Suprapubic skin (tissue), 4 donors: ENCODE results near the gene HDAC5. TPM values are rescaled to one million over a fixed set of nuclear protein-coding genes. Genes with fewer than 3 reads are reported as not detected.
"Not testable (repeated sequence)": the region's sequence is repeated elsewhere in the genome, so short reads cannot be mapped to it uniquely, and the experiment has no call there.

Source experiments
- DNase-seq, 2 donors: peaks; one replicate each; pipeline ENCODE4 v3.0.0-alpha.2; 2019; ENCODE audit warnings: low spot score in 2 of 2
- H3K27ac ChIP-seq: fragments of 200-600 bp; sonication (generic); one replicate; pipeline ENCODE4 v1.5.1; 2019
- H3K27me3 ChIP-seq: fragments of 200-600 bp; sonication (generic); one replicate; pipeline ENCODE4 v1.5.1; 2019
- H3K36me3 ChIP-seq: fragments of 200-600 bp; sonication (generic); one replicate; pipeline ENCODE4 v1.5.1; 2019
- H3K4me1 ChIP-seq: fragments of 200-600 bp; sonication (generic); one replicate; pipeline ENCODE4 v1.5.1; 2019
- H3K4me3 ChIP-seq: fragments of 200-600 bp; sonication (generic); one replicate; pipeline ENCODE4 v1.5.1; 2019; ENCODE audit warnings: mild to moderate bottlenecking
- H3K9me3 ChIP-seq: fragments of 200-600 bp; sonication (generic); one replicate; pipeline ENCODE4 v1.5.1; 2019
- CTCF ChIP-seq, 2 donors: fragments of 200-600 bp in 1 of 2; fragments of 450-650 bp in 1 of 2; sonication (generic) in 1 of 2; IDR thresholded peaks; one replicate each; pipeline ENCODE4 v1.5.1; 2016 to 2019; ENCODE audit warnings: antibody characterized with exemption in 2 of 2, mild to moderate bottlenecking in 1 of 2, moderate library complexity in 1 of 2
- EP300 ChIP-seq: sonication (generic); formaldehyde crosslinking; IDR thresholded peaks from one replicate; pipeline ENCODE4 v1.6.1; 2017; ENCODE audit warnings: antibody characterized with exemption
- POLR2A ChIP-seq, 2 donors: fragments of 450-650 bp; IDR thresholded peaks; one replicate each; pipeline ENCODE4 v1.6.1; 2017; ENCODE audit warnings: antibody characterized with exemption in 2 of 2, mild to moderate bottlenecking in 2 of 2, moderate library complexity in 2 of 2
- POLR2AphosphoS5 ChIP-seq, 3 donors: sonication (generic); formaldehyde crosslinking; IDR thresholded peaks; one replicate each; pipeline ENCODE4 v1.6.1; 2017; ENCODE audit warnings: antibody characterized with exemption in 3 of 3
- WGBS: methylation state at CpG from one replicate; pipeline ENCODE4 v1.1.5; 2018; 5-methylcytosine and 5-hydroxymethylcytosine counted together
- total RNA-seq, 4 donors: library from RNA; depleted of rRNA; stranded (reverse); fragments of >200 nt; gene quantifications; one replicate each; pipeline ENCODE4 v1.1.0, GENCODE V29; 2016

HDAC5 gene
- total RNA-seq, 4 donors from 2014 or later = 135 to 197 (median 168) TPM

GRCh38 chr17:44102849-44103622 lies 20.4 kb downstream of the HDAC5 start:
- 66% methylated on average over 16 of the region's 16 CpGs for WGBS
- no peaks in the 10 kb centered on the region for H3K9me3 ChIP-seq
- peaks cover 80% of the 10 kb centered on the region for H3K4me1 ChIP-seq
- no peaks in the 10 kb centered on the region for H3K27me3 ChIP-seq
- H3K27ac ChIP-seq = peak overlapping the region; percentile 66
- no peak for DNase-seq
- TF ChIP-seq POLR2A (IDR thresholded peaks at IDR 0.05) (no peak), POLR2AphosphoS5 (IDR thresholded peaks at IDR 0.05) (peak in 2 of 3 donors; percentile 45 to 56)
- no peaks in the 10 kb centered on the region for H3K36me3 ChIP-seq
- no peak overlapping the region for H3K4me3 ChIP-seq

GRCh38 chr17:44101858-44102257 lies 21.6 kb downstream of the HDAC5 start:
- H3K36me3 ChIP-seq, DNase-seq, H3K4me3 ChIP-seq, H3K27ac ChIP-seq, H3K9me3 ChIP-seq, H3K27me3 ChIP-seq: not testable (repeated sequence)
- H3K4me1 ChIP-seq = peaks cover 80% of the 10 kb centered on the region
- WGBS = 86% methylated on average over 5 of the region's 6 CpGs

GRCh38 chr17:44097110-44097958 lies 26.1 kb downstream of the HDAC5 start:
- no peak overlapping the region for H3K4me3 ChIP-seq
- H3K27ac ChIP-seq = peak overlapping the region; percentile 76
- H3K4me1 ChIP-seq = peaks cover 55% of the 10 kb centered on the region
- TF ChIP-seq CTCF (IDR thresholded peaks at IDR 0.05) = no peak
- TF ChIP-seq POLR2AphosphoS5 (IDR thresholded peaks at IDR 0.05) = no peak
- TF ChIP-seq POLR2A (IDR thresholded peaks at IDR 0.05) = no peak
- TF ChIP-seq EP300 = no peak
- H3K27me3 ChIP-seq = no peaks in the 10 kb centered on the region
- no peak for DNase-seq
- 48% methylated on average over 3 of the region's 13 CpGs for WGBS
- H3K36me3 ChIP-seq = peaks cover 14% of the 10 kb centered on the region
- no peaks in the 10 kb centered on the region for H3K9me3 ChIP-seq

GRCh38 chr17:44095647-44096496 lies 27.6 kb downstream of the HDAC5 start:
- H3K9me3 ChIP-seq = no peaks in the 10 kb centered on the region
- H3K36me3 ChIP-seq = peaks cover 29% of the 10 kb centered on the region
- H3K4me1 ChIP-seq = peaks cover 46% of the 10 kb centered on the region
- H3K4me3 ChIP-seq = peak overlapping the region; percentile 33
- peak overlapping the region; percentile 76 for H3K27ac ChIP-seq
- TF ChIP-seq POLR2AphosphoS5 (IDR thresholded peaks at IDR 0.05) (no peak), EP300 (no peak)
- 24% methylated on average over 11 of the region's 12 CpGs for WGBS
- no peaks in the 10 kb centered on the region for H3K27me3 ChIP-seq
- no peak for DNase-seq

GRCh38 chr17:44095388-44095646 lies 28.1 kb downstream of the HDAC5 start:
- H3K36me3 ChIP-seq = peaks cover 34% of the 10 kb centered on the region
- no peaks in the 10 kb centered on the region for H3K9me3 ChIP-seq
- no peak for DNase-seq
- WGBS = 14% methylated on average over 2 of the region's 2 CpGs
- H3K4me1 ChIP-seq = peaks cover 46% of the 10 kb centered on the region
- TF ChIP-seq EP300 (no peak), CTCF (IDR thresholded peaks at IDR 0.05) (no peak), POLR2AphosphoS5 (IDR thresholded peaks at IDR 0.05) (no peak), POLR2A (IDR thresholded peaks at IDR 0.05) (no peak)
- H3K27me3 ChIP-seq = no peaks in the 10 kb centered on the region
- peak overlapping the region; percentile 76 for H3K27ac ChIP-seq
- peak overlapping the region; percentile 33 for H3K4me3 ChIP-seq

- Histone ChIP-seq H3K9me3 (no peaks in the 10 kb centered on the region), H3K27ac (peak overlapping the region; percentile 76), H3K4me1 (peaks cover 43% of the 10 kb centered on the region), H3K36me3 (peaks cover 39% of the 10 kb centered on the region), H3K27me3 (no peaks in the 10 kb centered on the region), H3K4me3 (no peak overlapping the region)
- no peak for DNase-seq
- TF ChIP-seq EP300 (no peak), POLR2A (IDR thresholded peaks at IDR 0.05) (no peak), POLR2AphosphoS5 (IDR thresholded peaks at IDR 0.05) (no peak), CTCF (IDR thresholded peaks at IDR 0.05) (no peak)
- 91% methylated on average over 8 of the region's 8 CpGs for WGBS
These were observed 28.6 kb downstream of the HDAC5 start for GRCh38 chr17:44094701-44095387.
